GM12875 (cell line): ENCODE measurements around the gene SLC27A5.
"Not testable (repeated sequence)": the region's sequence is repeated elsewhere in the genome, so short reads cannot be mapped to it uniquely, and the experiment has no call there.

Source experiments
- H3K4me3 ChIP-seq: one replicate; pipeline ENCODE4 v1.5.1; 2011; ENCODE audit warnings: low read depth, low read length, control low read depth
- CTCF ChIP-seq: IDR thresholded peaks from 2 replicates; pipeline ENCODE4 v1.5.1; 2011; ENCODE audit warnings: low read depth, mild to moderate bottlenecking, control low read depth, inconsistent platforms, low read length, moderate library complexity, borderline replicate concordance; ENCODE audit not compliant: insufficient read depth

The SLC27A5 gene

GRCh38 chr19:58474291-58474996, 37.3 kb downstream of the SLC27A5 start:
- no peak overlapping the region for H3K4me3 ChIP-seq
- TF ChIP-seq CTCF: no peak

- H3K4me3 ChIP-seq: no peak overlapping the region
- TF ChIP-seq CTCF: no peak
Measured at GRCh38 chr19:58473775-58474174, 38.0 kb downstream of the SLC27A5 start.

- H3K4me3 ChIP-seq: no peak overlapping the region
- TF ChIP-seq CTCF: no peak
Measured at GRCh38 chr19:58471736-58472135, 40.1 kb downstream of the SLC27A5 start.

GRCh38 chr19:58470837-58471543, 40.8 kb downstream of the SLC27A5 start:
- H3K4me3 ChIP-seq: not testable (repeated sequence)

GRCh38 chr19:58469241-58470013, 42.4 kb downstream of the SLC27A5 start:
- no peak overlapping the region for H3K4me3 ChIP-seq
- no peak for TF ChIP-seq CTCF

- H3K4me3 ChIP-seq: no peak overlapping the region
Measured at GRCh38 chr19:58468216-58468839, 43.5 kb downstream of the SLC27A5 start.

More at GRCh38 chr19:58468216-58468839, 43.5 kb downstream of the SLC27A5 start:
- no peak for TF ChIP-seq CTCF
